HG02973 (cell line): ENCODE results near the gene UCN3.

Source experiments
- ATAC-seq: cut with Tn5 transposase; IDR thresholded peaks from one replicate; pipeline ENCODE4 v1.9.1; 2021; ENCODE audit warnings: moderate library complexity; ENCODE audit not compliant: unreplicated experiment

Gene UCN3

GRCh38 chr10:5364890-5365338 is at the start of gene UCN3:
Gene UCN3, plus strand, starts transcription at chr10:5364966. Its CDS starts 8,755 bp downstream, at chr10:5373721.
- ATAC-seq = no peak

GRCh38 chr10:5317547-5318107 is 47.1 kb upstream of the UCN3 start:
- ATAC-seq = no peak

GRCh38 chr10:5318148-5318547 is 46.6 kb upstream of the UCN3 start:
- no peak for ATAC-seq

GRCh38 chr10:5319863-5320262 is 44.9 kb upstream of the UCN3 start:
- ATAC-seq = no peak

- no peak for ATAC-seq
Measured at GRCh38 chr10:5321273-5321672, 43.5 kb upstream of the UCN3 start.

GRCh38 chr10:5323446-5323845 is 41.3 kb upstream of the UCN3 start:
- no peak for ATAC-seq

- no peak for ATAC-seq
Measured at GRCh38 chr10:5325076-5325475, 39.7 kb upstream of the UCN3 start.

- no peak for ATAC-seq
Measured at GRCh38 chr10:5334196-5334880, 30.4 kb upstream of the UCN3 start.

GRCh38 chr10:5338010-5338409 is 26.8 kb upstream of the UCN3 start:
- no peak for ATAC-seq

GRCh38 chr10:5343092-5343491 is 21.7 kb upstream of the UCN3 start:
- no peak for ATAC-seq

GRCh38 chr10:5343561-5343960 is 21.2 kb upstream of the UCN3 start:
- no peak for ATAC-seq

GRCh38 chr10:5343979-5344378 is 20.8 kb upstream of the UCN3 start:
- no peak for ATAC-seq

GRCh38 chr10:5344746-5345145 is 20.0 kb upstream of the UCN3 start:
- ATAC-seq = no peak

- ATAC-seq = no peak
Measured at GRCh38 chr10:5346881-5347280, 17.9 kb upstream of the UCN3 start.

- ATAC-seq = no peak
Measured at GRCh38 chr10:5349362-5349761, 15.4 kb upstream of the UCN3 start.

- no peak for ATAC-seq
Measured at GRCh38 chr10:5354068-5354467, 10.7 kb upstream of the UCN3 start.

- no peak for ATAC-seq
Measured at GRCh38 chr10:5355594-5356301, 9.0 kb upstream of the UCN3 start.

- no peak for ATAC-seq
Measured at GRCh38 chr10:5356302-5356763, 8.4 kb upstream of the UCN3 start.

GRCh38 chr10:5360318-5360915 is 4.3 kb upstream of the UCN3 start:
- ATAC-seq = no peak

- ATAC-seq = no peak
Measured at GRCh38 chr10:5361966-5362365, 2.8 kb upstream of the UCN3 start.

GRCh38 chr10:5362873-5363272 is 1.9 kb upstream of the UCN3 start:
- no peak for ATAC-seq

GRCh38 chr10:5364374-5364773 is 392 bp upstream of the UCN3 start:
- no peak for ATAC-seq
